Stimulated activated memory B cell treated with anti-CD40 and anti-IgM and Interleukin-4, amounts not matched to agents 10 μg/mL and 1 μg/mL and 100 μg/mL, for 72 hours (primary cell): ENCODE data around the gene SIGLEC1.
A peak's percentile ranks its signal among the peaks of the same experiment; 100 is the strongest.

ENCODE experiments used
- ATAC-seq: fragments of 150-1000 bp; cut with Tn5 transposase; 2 replicates; pipeline ENCODE4 v1.10.0; 2021
- H3K27ac Mint-ChIP-seq: one replicate; pipeline ENCODE4 v1.8.0; 2022; ENCODE audit warnings: mild to moderate bottlenecking, mixed read lengths
- H3K27me3 Mint-ChIP-seq: one replicate; pipeline ENCODE4 v1.8.0; 2022; ENCODE audit warnings: mixed read lengths
- H3K36me3 Mint-ChIP-seq: one replicate; pipeline ENCODE4 v1.8.0; 2022; ENCODE audit warnings: mixed read lengths
- H3K4me1 Mint-ChIP-seq: one replicate; pipeline ENCODE4 v1.8.0; 2022; ENCODE audit warnings: mixed read lengths
- H3K4me3 Mint-ChIP-seq: one replicate; pipeline ENCODE4 v1.8.0; 2022; ENCODE audit warnings: mild to moderate bottlenecking, moderate library complexity, mixed read lengths
- H3K9me3 Mint-ChIP-seq: one replicate; pipeline ENCODE4 v1.8.0; 2022; ENCODE audit warnings: mixed read lengths

Gene SIGLEC1

GRCh38 chr20:3749689-3750531 lies 37.5 kb upstream of the SIGLEC1 start:
- Mint-ChIP-seq H3K4me1 (peaks cover 20% of the 10 kb centered on the region), H3K27ac (no peak overlapping the region), H3K4me3 (no peak overlapping the region), H3K27me3 (peaks cover 37% of the 10 kb centered on the region), H3K9me3 (no peaks in the 10 kb centered on the region), H3K36me3 (no peaks in the 10 kb centered on the region)
- no peak for ATAC-seq

- ATAC-seq, result no peak
- peaks cover 45% of the 10 kb centered on the region for H3K27me3 Mint-ChIP-seq
- H3K36me3 Mint-ChIP-seq, result no peaks in the 10 kb centered on the region
- no peaks in the 10 kb centered on the region for H3K9me3 Mint-ChIP-seq
- H3K4me3 Mint-ChIP-seq, result no peak overlapping the region
- H3K27ac Mint-ChIP-seq, result no peak overlapping the region
- H3K4me1 Mint-ChIP-seq, result peaks cover 24% of the 10 kb centered on the region
Observed at GRCh38 chr20:3749087-3749688, 36.8 kb upstream of the SIGLEC1 start.

DNA sequence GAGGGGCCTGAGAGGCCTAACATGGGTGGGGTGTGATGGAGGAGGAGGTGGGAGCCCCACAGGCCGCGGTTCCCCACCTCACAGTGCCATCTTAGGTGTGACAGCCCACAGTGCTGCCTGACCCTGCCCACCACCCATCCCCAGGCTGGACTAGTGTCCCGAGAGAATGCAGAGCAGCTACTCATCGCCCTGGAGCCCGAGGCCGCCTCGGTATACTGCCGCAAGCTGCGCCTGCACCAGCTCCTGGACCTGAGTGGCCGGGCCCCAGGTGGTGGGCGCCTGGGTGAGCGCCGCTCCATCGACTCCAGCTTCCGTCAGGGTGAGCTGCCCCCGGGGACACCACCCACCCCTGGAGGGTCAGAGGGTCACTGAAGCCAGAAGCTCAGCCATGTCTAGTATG lies 35.7 kb upstream of the SIGLEC1 start:
- H3K4me3 Mint-ChIP-seq, result no peak overlapping the region
- peaks cover 24% of the 10 kb centered on the region for H3K4me1 Mint-ChIP-seq
- H3K9me3 Mint-ChIP-seq, result no peaks in the 10 kb centered on the region
- no peak overlapping the region for H3K27ac Mint-ChIP-seq
- peaks cover 47% of the 10 kb centered on the region for H3K27me3 Mint-ChIP-seq
- no peak for ATAC-seq
- H3K36me3 Mint-ChIP-seq, result no peaks in the 10 kb centered on the region

DNA sequence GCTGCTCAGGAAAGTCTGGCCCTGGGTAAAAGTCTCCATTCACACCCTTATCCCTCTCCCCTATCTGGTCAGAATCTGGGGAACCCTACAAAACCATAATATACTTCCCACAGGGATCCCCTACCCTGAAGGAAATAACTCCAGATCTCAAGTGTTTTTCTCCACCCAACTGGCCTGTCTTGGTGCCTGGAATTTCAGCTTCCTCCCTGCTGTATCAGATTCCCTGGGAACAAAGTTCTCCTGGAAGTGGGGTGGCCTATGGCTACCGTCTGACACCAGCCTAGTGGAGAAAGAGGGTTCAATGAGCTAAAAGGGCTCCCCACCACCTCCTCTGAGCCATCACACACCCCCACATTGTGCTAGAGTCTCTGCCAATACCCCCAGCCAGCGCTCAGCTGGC lies 35.1 kb upstream of the SIGLEC1 start:
- H3K27me3 Mint-ChIP-seq, result peaks cover 47% of the 10 kb centered on the region
- H3K4me3 Mint-ChIP-seq, result no peak overlapping the region
- H3K4me1 Mint-ChIP-seq, result peaks cover 19% of the 10 kb centered on the region
- no peak overlapping the region for H3K27ac Mint-ChIP-seq
- no peaks in the 10 kb centered on the region for H3K9me3 Mint-ChIP-seq
- no peaks in the 10 kb centered on the region for H3K36me3 Mint-ChIP-seq
- ATAC-seq, result no peak

DNA sequence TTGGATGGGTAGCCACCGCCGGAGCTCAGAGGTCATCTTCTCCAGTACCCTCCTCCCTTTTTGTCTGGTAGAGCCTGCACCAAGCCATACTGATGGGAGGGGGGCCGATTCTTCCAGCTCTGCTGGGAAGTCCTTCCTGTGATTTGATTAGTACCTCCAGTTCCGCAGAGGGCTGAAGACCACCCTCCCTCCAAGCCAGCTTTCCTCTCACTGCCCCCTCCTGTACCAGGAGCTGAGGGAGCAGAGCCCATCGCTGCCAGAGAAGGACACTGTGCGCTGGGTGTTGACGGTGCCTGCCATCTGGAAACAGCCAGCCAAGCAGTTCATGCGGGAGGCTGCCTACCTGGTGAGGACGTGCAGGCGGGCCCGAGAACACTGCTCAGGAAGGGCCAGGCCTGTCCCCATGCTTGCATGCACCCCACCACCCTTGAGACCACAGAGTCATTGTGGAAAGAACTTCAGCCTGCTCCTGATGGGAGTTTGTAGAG lies 33.3 kb upstream of the SIGLEC1 start:
- no peak for ATAC-seq
- Mint-ChIP-seq H3K36me3 (no peaks in the 10 kb centered on the region), H3K9me3 (no peaks in the 10 kb centered on the region), H3K27ac (no peak overlapping the region), H3K4me1 (peaks cover 13% of the 10 kb centered on the region), H3K4me3 (no peak overlapping the region), H3K27me3 (peaks cover 54% of the 10 kb centered on the region)

DNA sequence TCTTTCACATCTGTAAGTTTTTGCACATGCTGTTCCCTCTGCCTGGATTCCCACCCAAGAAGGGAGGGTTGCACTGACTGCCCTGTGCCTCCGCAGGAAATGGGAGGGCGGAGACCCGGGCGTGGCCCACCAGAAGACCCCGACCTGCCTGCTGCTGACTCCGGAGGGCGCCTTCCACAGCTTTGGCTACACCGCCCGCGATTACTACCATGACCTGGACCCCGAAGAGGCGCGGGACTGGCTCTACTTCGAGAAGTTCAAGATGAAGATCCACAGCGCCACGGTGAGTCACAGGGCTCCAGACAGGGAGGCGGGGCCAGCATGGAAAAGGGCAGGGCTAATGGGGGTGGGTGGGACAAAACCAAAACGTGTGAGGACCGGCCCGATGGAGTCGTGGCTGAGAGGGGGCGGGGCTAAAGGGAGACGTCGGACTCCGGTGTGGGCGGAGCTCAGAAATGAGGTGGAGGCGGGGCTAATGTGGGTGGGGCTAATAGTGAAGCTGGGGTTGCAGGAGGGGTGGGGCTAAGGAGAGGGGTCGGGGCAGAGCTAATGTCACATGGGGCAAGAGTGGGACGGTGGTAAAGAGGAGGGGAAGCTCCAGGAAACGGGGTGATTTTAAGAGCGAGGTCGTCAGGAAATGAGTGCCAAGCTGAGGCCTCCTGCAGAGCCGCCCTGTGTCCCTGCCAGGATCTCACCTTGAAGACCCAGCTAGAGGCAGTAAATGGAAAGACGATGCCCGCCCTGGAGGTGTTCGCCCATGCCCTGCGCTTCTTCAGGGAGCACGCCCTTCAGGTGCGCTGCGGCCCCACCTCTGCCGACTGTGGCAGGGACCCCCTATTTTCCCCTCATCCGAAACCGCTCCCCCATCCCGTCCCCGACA lies 32.6 kb upstream of the SIGLEC1 start:
- Mint-ChIP-seq H3K9me3 (no peaks in the 10 kb centered on the region), H3K36me3 (no peaks in the 10 kb centered on the region), H3K27ac (no peak overlapping the region), H3K4me1 (peaks cover 13% of the 10 kb centered on the region), H3K27me3 (peaks cover 58% of the 10 kb centered on the region), H3K4me3 (peak overlapping the region; percentile 53)
- peak; percentile 59 for ATAC-seq

GRCh38 chr20:3744037-3744436 lies 31.6 kb upstream of the SIGLEC1 start:
- H3K36me3 Mint-ChIP-seq, result no peaks in the 10 kb centered on the region
- H3K4me3 Mint-ChIP-seq, result no peak overlapping the region
- no peak overlapping the region for H3K27ac Mint-ChIP-seq
- H3K27me3 Mint-ChIP-seq, result peaks cover 58% of the 10 kb centered on the region
- H3K9me3 Mint-ChIP-seq, result no peaks in the 10 kb centered on the region
- no peak for ATAC-seq
- H3K4me1 Mint-ChIP-seq, result peaks cover 13% of the 10 kb centered on the region

DNA sequence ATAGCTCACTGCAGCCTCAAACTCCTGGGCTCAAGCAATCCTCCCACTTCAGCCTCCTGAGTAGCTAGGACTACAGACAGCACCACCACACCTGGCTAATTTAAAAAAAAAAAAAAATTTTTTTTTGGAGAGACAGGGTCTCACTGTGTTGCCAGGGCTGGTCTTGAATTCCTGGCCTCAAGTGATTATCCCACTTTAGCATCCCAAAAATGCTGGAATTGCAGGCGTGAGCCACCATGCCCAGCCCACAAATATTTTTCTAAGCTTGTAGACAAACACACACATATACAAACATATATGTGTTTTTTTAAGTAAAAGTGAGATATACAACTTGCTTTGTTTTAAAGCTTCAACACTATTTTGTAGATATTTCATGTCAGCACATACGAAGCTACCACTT lies 30.9 kb upstream of the SIGLEC1 start:
- Mint-ChIP-seq H3K4me1 (peaks cover 13% of the 10 kb centered on the region), H3K27ac (no peak overlapping the region), H3K27me3 (peaks cover 54% of the 10 kb centered on the region)

DNA sequence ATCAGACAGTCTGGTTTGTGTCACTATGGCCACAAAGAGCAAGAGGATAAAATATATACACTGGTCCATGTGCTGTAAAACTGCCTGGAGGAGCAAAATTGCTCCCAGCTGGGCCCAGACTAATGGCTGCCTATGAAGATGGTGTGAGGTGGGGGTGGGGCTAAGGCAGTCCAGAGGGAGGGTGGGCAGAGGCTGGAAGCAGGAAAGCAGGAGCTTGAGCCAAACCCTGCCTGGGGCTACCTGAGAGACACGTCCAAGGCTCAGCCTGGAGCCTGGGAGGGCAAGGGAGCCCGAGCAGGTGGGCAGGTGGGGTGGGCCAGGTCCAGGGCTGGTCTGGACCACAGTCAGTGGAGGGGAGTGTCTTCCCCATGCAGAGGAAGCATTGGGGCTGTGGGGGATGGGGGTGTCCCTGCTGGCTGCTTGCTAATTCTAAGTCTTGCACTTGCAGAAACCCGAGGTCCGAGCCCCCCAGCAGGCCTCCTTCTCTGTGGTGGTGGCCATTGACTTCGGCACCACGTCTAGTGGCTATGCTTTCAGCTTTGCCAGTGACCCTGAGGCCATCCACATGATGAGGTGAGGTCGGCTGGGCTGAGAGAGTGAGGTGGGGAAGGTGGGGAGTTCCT lies 29.5 kb upstream of the SIGLEC1 start:
- Mint-ChIP-seq H3K4me3 (no peak overlapping the region), H3K36me3 (no peaks in the 10 kb centered on the region), H3K27ac (no peak overlapping the region), H3K9me3 (no peaks in the 10 kb centered on the region), H3K27me3 (peaks cover 41% of the 10 kb centered on the region), H3K4me1 (peaks cover 13% of the 10 kb centered on the region)
- no peak for ATAC-seq

More for the DNA sequence above, 30.9 kb upstream of the SIGLEC1 start:
- Mint-ChIP-seq H3K9me3 (no peaks in the 10 kb centered on the region), H3K36me3 (no peaks in the 10 kb centered on the region), H3K4me3 (no peak overlapping the region)
- no peak for ATAC-seq

GRCh38 chr20:3740615-3741301 lies 28.4 kb upstream of the SIGLEC1 start:
- H3K27ac Mint-ChIP-seq, result no peak overlapping the region
- peaks cover 29% of the 10 kb centered on the region for H3K27me3 Mint-ChIP-seq
- no peak for ATAC-seq
- H3K36me3 Mint-ChIP-seq, result no peaks in the 10 kb centered on the region
- peaks cover 12% of the 10 kb centered on the region for H3K4me1 Mint-ChIP-seq
- no peak overlapping the region for H3K4me3 Mint-ChIP-seq
- H3K9me3 Mint-ChIP-seq, result no peaks in the 10 kb centered on the region

DNA sequence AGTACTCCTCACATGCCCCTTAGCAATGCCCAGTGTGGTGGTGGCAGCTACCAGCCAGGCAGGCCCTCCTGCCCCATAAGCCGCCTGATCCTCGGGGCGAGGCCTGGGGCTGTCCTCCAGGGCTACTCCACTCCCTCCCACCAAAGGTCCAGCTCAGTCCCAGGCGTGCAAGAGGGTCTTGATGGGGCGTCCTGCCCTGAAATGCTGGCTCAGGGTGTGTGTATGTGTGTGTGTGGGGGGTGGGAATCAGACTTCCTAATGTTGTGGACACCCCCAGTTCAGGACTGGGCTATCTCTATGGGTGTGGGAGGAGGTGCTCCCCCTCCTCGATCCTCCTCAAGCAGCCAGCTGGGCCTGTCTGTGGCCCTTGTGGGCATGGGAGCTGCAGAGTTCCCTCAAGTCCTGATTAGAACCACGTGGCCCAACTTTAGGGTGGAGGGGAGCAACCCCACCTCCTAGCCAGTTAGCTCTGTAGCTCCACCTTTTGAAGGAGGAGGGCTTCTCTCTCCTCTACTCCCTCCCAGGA lies 27.6 kb upstream of the SIGLEC1 start:
- H3K4me1 Mint-ChIP-seq, result peaks cover 4% of the 10 kb centered on the region
- ATAC-seq, result no peak
- H3K36me3 Mint-ChIP-seq, result no peaks in the 10 kb centered on the region
- peaks cover 21% of the 10 kb centered on the region for H3K27me3 Mint-ChIP-seq
- H3K4me3 Mint-ChIP-seq, result no peak overlapping the region
- H3K27ac Mint-ChIP-seq, result no peak overlapping the region
- H3K9me3 Mint-ChIP-seq, result no peaks in the 10 kb centered on the region

DNA sequence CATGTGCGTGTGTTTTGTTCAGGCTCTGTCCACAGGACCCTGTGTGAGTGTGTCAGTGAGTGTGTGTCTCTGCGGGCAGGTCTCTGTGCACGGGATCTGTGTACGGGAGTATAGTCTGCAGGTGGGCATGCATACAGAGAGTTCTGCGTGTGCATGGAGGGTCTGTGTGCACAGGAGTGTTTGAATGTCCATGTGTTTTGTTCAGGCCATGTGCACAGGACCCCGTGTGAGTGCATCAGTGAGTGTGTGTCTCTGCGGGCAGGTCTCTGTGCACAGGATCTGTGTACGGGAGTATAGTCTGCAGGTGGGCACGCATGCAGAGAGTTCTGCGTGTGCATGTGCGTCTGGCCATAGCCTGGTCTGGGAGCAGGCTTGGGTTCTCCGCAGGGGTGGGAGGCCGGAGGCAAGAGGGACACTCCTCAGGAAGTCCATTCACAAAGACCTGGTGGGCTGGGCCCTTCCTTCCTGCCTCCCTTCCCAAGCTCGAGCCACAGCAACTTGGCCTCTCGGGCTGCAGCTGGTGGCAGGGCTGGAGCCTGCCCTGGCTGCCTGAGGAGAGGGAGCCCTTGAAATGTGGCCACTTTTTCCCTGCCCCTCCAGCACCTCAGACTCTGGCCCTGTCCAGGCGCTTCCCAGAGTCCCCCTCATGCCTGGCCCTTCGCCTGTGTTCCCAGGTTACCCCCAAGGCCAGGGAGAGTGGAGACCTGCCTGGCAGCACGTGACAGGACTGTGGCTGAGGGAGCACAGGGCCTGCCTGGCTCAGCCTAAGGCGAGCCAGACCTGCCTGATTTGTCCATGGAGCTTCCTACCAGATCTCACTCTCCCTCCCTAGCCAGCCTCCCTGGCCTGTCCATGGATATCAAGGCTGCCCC lies 26.9 kb upstream of the SIGLEC1 start:
- Mint-ChIP-seq H3K27me3 (peaks cover 14% of the 10 kb centered on the region), H3K9me3 (no peaks in the 10 kb centered on the region), H3K36me3 (no peaks in the 10 kb centered on the region), H3K4me1 (no peaks in the 10 kb centered on the region), H3K4me3 (no peak overlapping the region), H3K27ac (no peak overlapping the region)
- ATAC-seq, result no peak

DNA sequence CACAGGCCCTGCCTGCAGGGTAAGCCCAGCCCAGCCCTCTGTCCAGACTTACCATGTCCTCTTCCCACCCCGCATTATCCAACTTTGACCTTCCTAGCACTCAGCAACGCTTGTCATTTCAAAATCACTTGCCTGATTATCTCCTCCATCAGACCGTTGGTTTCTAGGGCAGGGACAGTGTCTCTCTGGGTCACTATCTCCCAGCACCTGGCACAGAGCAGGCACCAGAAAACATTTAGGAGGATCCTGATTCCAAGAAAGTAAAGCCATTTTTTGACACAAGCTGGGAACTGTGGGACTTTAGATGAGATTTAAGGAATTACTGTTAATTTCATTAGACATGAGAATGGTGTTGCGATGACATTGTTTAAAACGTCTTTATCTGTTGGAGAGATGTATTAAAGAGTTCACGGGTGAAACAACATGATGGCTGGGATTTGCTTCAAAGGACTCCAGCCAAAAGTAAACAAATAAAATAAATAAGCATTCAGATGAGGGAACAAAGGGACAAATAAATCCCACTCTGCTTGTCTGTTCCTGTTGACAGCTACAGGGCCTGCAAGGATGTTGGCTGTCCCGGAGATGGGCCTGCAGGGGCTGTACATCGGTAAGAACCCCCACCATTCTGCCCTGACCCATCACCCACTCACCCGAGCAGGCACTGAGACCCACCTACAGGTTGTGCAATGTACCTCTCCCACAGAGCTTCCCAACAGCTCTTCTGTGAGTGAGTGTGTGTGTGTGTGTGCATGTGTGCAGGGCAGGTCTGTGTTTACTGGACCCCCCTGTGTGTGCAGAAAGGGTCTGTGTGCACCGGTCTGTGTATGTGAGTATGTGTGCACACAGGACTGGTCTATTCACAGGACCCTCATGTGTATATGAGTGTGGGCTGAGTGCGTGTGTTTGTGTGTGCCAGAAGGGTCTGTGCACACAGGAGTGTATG lies 26.0 kb upstream of the SIGLEC1 start:
- Mint-ChIP-seq H3K27me3 (peaks cover 17% of the 10 kb centered on the region), H3K27ac (no peak overlapping the region), H3K9me3 (no peaks in the 10 kb centered on the region), H3K4me1 (no peaks in the 10 kb centered on the region), H3K4me3 (no peak overlapping the region), H3K36me3 (no peaks in the 10 kb centered on the region)
- ATAC-seq, result no peak
